Peyer's patch (tissue), 4 donors: ENCODE measurements around the gene PAEP.

ENCODE experiments used
- POLR2A ChIP-seq, 2 donors: fragments of 450-650 bp; IDR thresholded peaks; one replicate each; pipeline ENCODE4 v1.5.1; 2017; ENCODE audit warnings: antibody characterized with exemption in 2 of 2, mild to moderate bottlenecking in 2 of 2, moderate library complexity in 2 of 2
- TF ChIP-seq, protein P1 (sequence below), 6 experiments: fragments of 450-650 bp in 4 of 6; fragments of 200-600 bp in 2 of 6; sonication (generic) in 1 of 6; IDR thresholded peaks; one replicate each; pipeline ENCODE4 v1.5.1; 2017 to 2019; ENCODE audit warnings: antibody characterized with exemption in 6 of 6, mild to moderate bottlenecking in 3 of 6, moderate library complexity in 1 of 6

GRCh38 chr9:135555203-135555602 lies 6.4 kb upstream of the PAEP start:
- TF ChIP-seq, protein P1, sequence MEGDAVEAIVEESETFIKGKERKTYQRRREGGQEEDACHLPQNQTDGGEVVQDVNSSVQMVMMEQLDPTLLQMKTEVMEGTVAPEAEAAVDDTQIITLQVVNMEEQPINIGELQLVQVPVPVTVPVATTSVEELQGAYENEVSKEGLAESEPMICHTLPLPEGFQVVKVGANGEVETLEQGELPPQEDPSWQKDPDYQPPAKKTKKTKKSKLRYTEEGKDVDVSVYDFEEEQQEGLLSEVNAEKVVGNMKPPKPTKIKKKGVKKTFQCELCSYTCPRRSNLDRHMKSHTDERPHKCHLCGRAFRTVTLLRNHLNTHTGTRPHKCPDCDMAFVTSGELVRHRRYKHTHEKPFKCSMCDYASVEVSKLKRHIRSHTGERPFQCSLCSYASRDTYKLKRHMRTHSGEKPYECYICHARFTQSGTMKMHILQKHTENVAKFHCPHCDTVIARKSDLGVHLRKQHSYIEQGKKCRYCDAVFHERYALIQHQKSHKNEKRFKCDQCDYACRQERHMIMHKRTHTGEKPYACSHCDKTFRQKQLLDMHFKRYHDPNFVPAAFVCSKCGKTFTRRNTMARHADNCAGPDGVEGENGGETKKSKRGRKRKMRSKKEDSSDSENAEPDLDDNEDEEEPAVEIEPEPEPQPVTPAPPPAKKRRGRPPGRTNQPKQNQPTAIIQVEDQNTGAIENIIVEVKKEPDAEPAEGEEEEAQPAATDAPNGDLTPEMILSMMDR (IDR thresholded peaks at IDR 0.05): no peak
- TF ChIP-seq POLR2A (IDR thresholded peaks at IDR 0.05): no peak
